ENCODE data around the gene FGA.

Gene FGA

GRCh38 chr4:154574311-154574710 lies 16.2 kb downstream of the FGA start:
- no peak for TF ChIP-seq CTCF (IDR thresholded peaks at IDR 0.05; ENCODE audit: low read depth, low read length)
- Histone ChIP-seq H3K4me3 (ENCODE audit: low read depth, low read length) (no peak overlapping the region), H3K27me3 (ENCODE audit: insufficient read depth, low read depth, severe bottlenecking) (no peaks in the 10 kb centered on the region), H3K36me3 (no peaks in the 10 kb centered on the region), H3K27ac (no peak overlapping the region), H3K9me3 (ENCODE audit: severe bottlenecking) (no peaks in the 10 kb centered on the region)
- DNase-seq: no peak

- Histone ChIP-seq H3K4me3 (ENCODE audit: low read depth, low read length) (no peak overlapping the region), H3K27me3 (ENCODE audit: insufficient read depth, low read depth, severe bottlenecking) (no peaks in the 10 kb centered on the region), H3K36me3 (no peaks in the 10 kb centered on the region), H3K27ac (no peak overlapping the region), H3K9me3 (ENCODE audit: severe bottlenecking) (no peaks in the 10 kb centered on the region)
- no peak for TF ChIP-seq CTCF (IDR thresholded peaks at IDR 0.05; ENCODE audit: low read depth, low read length)
- no peak for DNase-seq
These were observed 17.2 kb downstream of the FGA start for GRCh38 chr4:154573190-154573870.

GRCh38 chr4:154569584-154569983 lies 21.0 kb downstream of the FGA start:
- no peak overlapping the region for H3K4me3 ChIP-seq (ENCODE audit: low read depth, low read length)
- H3K27ac ChIP-seq: no peak overlapping the region
- DNase-seq: no peak
- H3K36me3 ChIP-seq: no peaks in the 10 kb centered on the region
- H3K9me3 ChIP-seq (ENCODE audit: severe bottlenecking): no peaks in the 10 kb centered on the region
- TF ChIP-seq CTCF (IDR thresholded peaks at IDR 0.05; ENCODE audit: low read depth, low read length): no peak
- H3K27me3 ChIP-seq (ENCODE audit: insufficient read depth, low read depth, severe bottlenecking): no peaks in the 10 kb centered on the region

- no peak for DNase-seq
- Histone ChIP-seq H3K27me3 (ENCODE audit: insufficient read depth, low read depth, severe bottlenecking) (no peaks in the 10 kb centered on the region), H3K36me3 (no peaks in the 10 kb centered on the region), H3K9me3 (ENCODE audit: severe bottlenecking) (no peaks in the 10 kb centered on the region), H3K4me3 (ENCODE audit: low read depth, low read length) (no peak overlapping the region), H3K27ac (no peak overlapping the region)
- TF ChIP-seq CTCF (IDR thresholded peaks at IDR 0.05; ENCODE audit: low read depth, low read length): no peak
These were observed 21.5 kb downstream of the FGA start for GRCh38 chr4:154569028-154569427.

GRCh38 chr4:154566639-154567204 lies 23.8 kb downstream of the FGA start:
- no peak for TF ChIP-seq CTCF (IDR thresholded peaks at IDR 0.05; ENCODE audit: low read depth, low read length)
- Histone ChIP-seq H3K36me3 (no peaks in the 10 kb centered on the region), H3K27ac (no peak overlapping the region), H3K9me3 (ENCODE audit: severe bottlenecking) (no peaks in the 10 kb centered on the region), H3K4me3 (ENCODE audit: low read depth, low read length) (no peak overlapping the region), H3K27me3 (ENCODE audit: insufficient read depth, low read depth, severe bottlenecking) (no peaks in the 10 kb centered on the region)
- DNase-seq: no peak

GRCh38 chr4:154565704-154566103 lies 24.8 kb downstream of the FGA start:
- no peak for DNase-seq
- Histone ChIP-seq H3K4me3 (ENCODE audit: low read depth, low read length) (no peak overlapping the region), H3K27me3 (ENCODE audit: insufficient read depth, low read depth, severe bottlenecking) (no peaks in the 10 kb centered on the region), H3K27ac (no peak overlapping the region), H3K36me3 (no peaks in the 10 kb centered on the region), H3K9me3 (ENCODE audit: severe bottlenecking) (no peaks in the 10 kb centered on the region)
- TF ChIP-seq CTCF (IDR thresholded peaks at IDR 0.05; ENCODE audit: low read depth, low read length): no peak
